Measurements from ENCODE around the gene SPTBN2.

The SPTBN2 gene

DNA sequence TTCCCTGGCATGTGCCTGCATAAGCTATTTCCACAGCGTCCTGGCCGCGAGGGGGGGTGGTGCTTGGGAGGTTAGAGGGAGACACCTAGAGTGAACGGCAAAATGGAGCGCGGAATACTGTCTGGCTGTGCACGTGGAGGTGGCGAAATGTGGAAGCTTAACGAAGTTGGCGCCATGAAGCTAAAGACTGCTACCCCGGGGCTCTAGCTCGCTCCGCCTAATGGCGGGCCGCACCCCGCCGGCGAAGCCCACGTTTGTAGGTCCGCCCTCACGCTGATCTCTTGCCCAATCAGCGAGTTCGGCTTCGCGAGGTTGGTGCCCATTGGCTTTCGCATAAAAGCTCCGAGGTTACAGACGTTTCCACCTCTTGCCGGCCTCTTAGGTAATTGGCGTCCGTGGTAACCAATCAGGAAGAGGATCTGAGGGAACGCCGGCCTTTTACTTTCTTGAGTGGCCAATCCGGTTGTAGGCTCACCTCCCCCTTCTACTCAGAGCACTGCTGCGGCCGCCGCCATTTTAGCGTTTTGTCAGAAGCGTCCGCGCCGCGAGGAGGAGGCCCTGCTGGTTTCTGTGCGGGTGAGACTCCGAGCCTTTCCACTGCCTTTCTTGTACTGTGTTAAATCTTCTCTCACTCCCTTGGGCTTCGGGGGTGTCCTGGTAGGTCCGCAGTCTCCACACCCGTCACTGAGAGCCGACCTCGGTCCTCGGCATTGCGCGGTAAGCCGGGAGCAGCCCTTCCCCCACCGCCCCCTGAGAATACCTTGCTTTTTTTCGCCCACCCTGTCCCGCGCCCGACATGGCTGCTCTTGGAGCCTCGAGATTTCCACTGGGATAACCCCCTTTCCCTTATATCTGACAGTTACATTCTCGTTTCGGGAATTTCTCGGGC is 90.6 kb downstream of the SPTBN2 start, which contains the start of gene RBM4:
TSS of gene RBM4 (plus strand) at position 527 of the 889 bp plus-strand sequence. CDS start 1,009 bp downstream, outside the sequence.
- DNase-seq (ENCODE audit: low read depth), result peak; percentile 88

DNA sequence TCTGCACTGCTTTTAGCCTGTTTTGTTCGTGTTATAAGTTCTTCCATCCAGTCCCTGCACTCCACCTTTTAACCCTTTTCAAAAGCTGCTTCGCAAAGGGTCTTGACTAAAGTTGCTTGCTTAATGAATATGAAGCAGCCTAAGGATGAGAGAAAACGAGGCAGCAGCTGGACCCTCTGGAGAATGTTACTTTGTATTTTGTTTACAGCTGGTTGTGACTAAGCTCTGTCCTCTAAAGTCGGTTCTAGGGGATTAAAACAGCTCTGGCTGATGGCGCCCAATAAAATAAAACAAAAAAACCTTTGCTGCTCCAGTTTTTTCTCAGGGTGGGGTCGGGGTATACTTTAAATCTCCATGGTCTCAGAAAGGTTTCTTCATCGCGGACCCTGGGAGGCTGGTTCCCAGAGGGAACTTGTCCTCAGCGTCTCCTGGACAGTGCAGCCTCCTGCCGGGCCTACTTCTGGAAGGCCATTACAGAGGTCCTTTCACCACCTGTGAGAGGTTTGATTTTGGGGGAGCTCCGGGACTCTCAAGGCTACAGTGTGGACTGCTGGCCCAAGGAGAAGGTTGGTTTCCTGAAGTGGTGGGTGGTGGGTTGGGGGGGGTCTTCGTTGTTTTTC is 91.3 kb downstream of the SPTBN2 start:
- no peak for DNase-seq (ENCODE audit: low read depth)

- no peak for DNase-seq (ENCODE audit: low read depth)
Observed at GRCh38 chr11:66636411-66636810, 92.6 kb downstream of the SPTBN2 start.
